ENCODE results near the gene OR52M1. TPM values are rescaled to one million over a fixed set of nuclear protein-coding genes. Genes with fewer than 3 reads are reported as not detected.

OR52M1 gene
- total RNA-seq, 4 donors from 2014 or later = not detected

DNA sequence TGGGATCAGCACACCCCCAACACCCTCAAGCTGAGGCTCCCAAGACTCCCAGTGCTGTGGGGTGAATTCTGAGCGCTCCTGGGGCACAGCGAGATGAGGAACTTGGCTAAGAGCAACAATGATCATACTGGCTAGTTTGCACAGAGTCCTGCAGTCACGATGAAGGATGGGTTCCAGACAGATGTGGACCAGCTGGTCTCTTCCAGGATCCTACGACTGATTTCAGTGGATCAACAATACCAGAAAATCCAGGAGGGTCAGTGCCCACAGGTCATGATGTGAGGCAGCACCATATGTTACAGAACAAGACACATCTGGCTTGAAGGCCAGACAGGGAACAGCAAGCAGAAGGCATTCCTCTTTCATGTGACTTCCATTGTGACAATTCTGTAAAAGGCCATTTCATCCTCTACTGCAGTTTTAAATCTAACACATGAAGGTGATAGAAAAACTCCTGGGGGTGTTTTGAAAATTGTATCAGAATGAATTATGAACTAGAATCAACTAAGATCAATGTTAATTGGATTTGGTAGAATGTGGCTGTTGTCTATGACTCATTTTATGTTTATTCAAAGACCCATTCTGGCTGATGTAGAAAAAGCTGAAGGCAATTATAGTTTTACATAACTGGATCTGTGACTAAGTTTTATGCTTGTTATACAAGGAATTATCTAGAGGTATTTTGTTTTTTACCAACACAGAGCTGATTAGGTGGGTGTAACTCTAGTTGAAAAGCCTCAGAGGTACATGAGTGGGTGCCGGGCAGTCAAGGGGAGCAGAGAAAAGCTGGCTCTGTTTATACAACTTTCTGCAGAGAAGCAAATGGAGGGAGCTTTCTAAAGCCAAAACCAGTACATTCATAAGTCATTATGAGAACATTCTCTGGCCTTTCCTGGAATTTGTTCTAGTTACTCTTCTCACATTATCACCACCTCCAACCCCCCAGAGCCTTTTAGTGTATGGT, 33.4 kb upstream of the OR52M1 start:
- no peak overlapping the region for H3K4me3 ChIP-seq (ENCODE audit: low read depth, poor library complexity, severe bottlenecking)
- WGBS, 2 donors = 27 to 43% methylated on average over 4 to 5 of the region's 5 CpGs
- DNase-seq (ENCODE audit: low spot score in 2 of 2) = no peak
- TF ChIP-seq, protein P1, sequence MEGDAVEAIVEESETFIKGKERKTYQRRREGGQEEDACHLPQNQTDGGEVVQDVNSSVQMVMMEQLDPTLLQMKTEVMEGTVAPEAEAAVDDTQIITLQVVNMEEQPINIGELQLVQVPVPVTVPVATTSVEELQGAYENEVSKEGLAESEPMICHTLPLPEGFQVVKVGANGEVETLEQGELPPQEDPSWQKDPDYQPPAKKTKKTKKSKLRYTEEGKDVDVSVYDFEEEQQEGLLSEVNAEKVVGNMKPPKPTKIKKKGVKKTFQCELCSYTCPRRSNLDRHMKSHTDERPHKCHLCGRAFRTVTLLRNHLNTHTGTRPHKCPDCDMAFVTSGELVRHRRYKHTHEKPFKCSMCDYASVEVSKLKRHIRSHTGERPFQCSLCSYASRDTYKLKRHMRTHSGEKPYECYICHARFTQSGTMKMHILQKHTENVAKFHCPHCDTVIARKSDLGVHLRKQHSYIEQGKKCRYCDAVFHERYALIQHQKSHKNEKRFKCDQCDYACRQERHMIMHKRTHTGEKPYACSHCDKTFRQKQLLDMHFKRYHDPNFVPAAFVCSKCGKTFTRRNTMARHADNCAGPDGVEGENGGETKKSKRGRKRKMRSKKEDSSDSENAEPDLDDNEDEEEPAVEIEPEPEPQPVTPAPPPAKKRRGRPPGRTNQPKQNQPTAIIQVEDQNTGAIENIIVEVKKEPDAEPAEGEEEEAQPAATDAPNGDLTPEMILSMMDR (IDR thresholded peaks at IDR 0.05) = no peak
- TF ChIP-seq POLR2A (IDR thresholded peaks at IDR 0.05) = no peak
- intact Hi-C loops (cut with DNase I; ENCODE audit: low total_unique reads) = no loop called here

DNA sequence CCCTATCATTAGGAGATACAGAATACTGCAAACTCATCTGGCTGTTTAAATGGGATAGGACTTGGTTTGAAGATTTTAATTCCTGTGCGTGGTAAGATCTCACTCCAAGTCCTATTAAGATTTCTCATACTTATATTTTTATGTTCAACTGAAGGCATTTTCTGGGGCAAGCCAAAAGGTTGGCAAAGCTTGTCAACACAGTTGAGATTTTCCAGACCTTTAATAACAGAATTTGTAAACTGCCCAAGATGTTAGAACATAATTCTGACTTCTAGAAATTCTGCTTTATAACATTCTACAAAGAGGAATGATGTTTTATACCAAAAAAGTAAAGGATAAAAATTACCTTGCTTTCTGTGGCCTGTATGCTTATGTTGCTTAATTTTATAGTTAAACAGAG, 30.8 kb upstream of the OR52M1 start:
- H3K4me3 ChIP-seq (ENCODE audit: low read depth, poor library complexity, severe bottlenecking) = no peak overlapping the region
- TF ChIP-seq, protein P1 (IDR thresholded peaks at IDR 0.05) = no peak
- no peak for TF ChIP-seq POLR2A (IDR thresholded peaks at IDR 0.05)
- DNase-seq (ENCODE audit: low spot score in 2 of 2) = no peak
- intact Hi-C loops (cut with DNase I; ENCODE audit: low total_unique reads) = no loop called here
- 77 to 78% methylated on average over 1 of the region's 1 CpG for WGBS, 2 donors

DNA sequence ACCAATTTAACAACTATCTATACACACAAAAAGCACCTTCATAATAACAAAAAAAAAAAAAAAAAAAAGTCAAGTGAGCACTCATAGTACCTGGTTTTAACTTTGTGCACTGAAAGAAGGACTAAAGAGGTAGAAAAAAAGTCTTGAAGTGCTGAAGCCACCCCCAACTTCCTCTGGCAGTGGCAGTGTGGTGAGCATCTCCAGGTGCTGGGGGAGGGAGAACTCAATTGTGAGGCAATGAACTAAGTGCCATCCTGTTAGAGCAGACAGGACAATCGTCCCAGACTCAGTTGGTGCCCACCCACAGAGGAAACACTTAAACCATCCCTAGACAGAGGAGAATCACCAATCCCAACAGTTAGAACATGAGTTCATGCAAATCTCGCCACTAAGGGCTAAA, 22.7 kb upstream of the OR52M1 start:
- no peak for TF ChIP-seq POLR2A (IDR thresholded peaks at IDR 0.05)
- TF ChIP-seq, protein P1 (IDR thresholded peaks at IDR 0.05) = no peak
- intact Hi-C loops (cut with DNase I; ENCODE audit: low total_unique reads) = no loop called here
- WGBS, 2 donors = 53 to 58% methylated on average over 2 of the region's 2 CpGs
- DNase-seq (ENCODE audit: low spot score in 2 of 2) = no peak
- H3K4me3 ChIP-seq (ENCODE audit: low read depth, poor library complexity, severe bottlenecking) = no peak overlapping the region

DNA sequence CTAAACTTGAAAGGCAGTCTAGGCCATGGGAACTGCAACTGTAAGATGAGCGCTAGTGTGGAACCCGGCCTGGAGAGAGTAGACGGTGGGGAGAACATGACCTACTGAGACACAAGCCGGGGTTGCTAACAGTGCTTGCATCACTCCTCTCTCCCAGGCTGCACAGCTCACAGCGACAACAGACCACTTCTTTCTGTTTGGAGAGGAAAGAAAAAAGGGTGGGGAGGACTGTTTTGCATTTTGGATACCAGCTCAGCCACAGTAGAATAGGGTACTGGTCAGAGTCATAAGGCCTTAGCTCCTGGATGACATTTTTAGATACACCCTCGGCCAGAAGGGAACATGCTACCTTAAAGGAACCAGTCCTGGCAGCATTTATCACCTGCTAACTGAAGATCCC, 22.2 kb upstream of the OR52M1 start:
- H3K4me3 ChIP-seq (ENCODE audit: low read depth, poor library complexity, severe bottlenecking) = no peak overlapping the region
- 89 to 90% methylated on average over 6 of the region's 6 CpGs for WGBS, 2 donors
- DNase-seq (ENCODE audit: low spot score in 2 of 2) = no peak
- no peak for TF ChIP-seq POLR2A (IDR thresholded peaks at IDR 0.05)
- TF ChIP-seq, protein P1 (IDR thresholded peaks at IDR 0.05) = no peak
- intact Hi-C loops (cut with DNase I; ENCODE audit: low total_unique reads) = no loop called here

DNA sequence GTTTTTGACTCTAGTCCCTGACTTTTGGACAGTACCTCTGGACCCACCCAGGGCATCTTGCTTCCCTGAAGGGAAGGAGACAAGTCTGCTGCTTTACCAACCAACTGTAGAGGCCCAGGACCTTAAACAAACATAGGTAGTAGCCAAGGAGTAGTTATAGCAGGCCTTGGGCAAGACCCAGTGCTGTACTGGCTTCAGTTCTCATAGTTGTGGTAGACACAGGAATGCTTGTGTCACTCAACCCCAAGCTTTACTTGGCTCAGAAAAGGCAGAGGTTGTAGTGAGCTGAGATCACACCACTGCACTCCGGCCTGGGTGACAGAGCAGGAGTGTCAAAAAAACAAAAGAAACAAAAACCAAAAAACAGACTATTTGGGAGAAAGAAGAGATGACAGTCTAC, 21.3 kb upstream of the OR52M1 start:
- intact Hi-C loops (cut with DNase I; ENCODE audit: low total_unique reads) = no loop called here
- TF ChIP-seq POLR2A (IDR thresholded peaks at IDR 0.05) = no peak
- TF ChIP-seq, protein P1 (IDR thresholded peaks at IDR 0.05) = no peak
- WGBS, 2 donors = 53 to 86% methylated on average over 1 of the region's 1 CpG
- DNase-seq (ENCODE audit: low spot score in 2 of 2) = no peak
- no peak overlapping the region for H3K4me3 ChIP-seq (ENCODE audit: low read depth, poor library complexity, severe bottlenecking)
